ENCODE results near the gene ZNF503.

Gene ZNF503

DNA sequence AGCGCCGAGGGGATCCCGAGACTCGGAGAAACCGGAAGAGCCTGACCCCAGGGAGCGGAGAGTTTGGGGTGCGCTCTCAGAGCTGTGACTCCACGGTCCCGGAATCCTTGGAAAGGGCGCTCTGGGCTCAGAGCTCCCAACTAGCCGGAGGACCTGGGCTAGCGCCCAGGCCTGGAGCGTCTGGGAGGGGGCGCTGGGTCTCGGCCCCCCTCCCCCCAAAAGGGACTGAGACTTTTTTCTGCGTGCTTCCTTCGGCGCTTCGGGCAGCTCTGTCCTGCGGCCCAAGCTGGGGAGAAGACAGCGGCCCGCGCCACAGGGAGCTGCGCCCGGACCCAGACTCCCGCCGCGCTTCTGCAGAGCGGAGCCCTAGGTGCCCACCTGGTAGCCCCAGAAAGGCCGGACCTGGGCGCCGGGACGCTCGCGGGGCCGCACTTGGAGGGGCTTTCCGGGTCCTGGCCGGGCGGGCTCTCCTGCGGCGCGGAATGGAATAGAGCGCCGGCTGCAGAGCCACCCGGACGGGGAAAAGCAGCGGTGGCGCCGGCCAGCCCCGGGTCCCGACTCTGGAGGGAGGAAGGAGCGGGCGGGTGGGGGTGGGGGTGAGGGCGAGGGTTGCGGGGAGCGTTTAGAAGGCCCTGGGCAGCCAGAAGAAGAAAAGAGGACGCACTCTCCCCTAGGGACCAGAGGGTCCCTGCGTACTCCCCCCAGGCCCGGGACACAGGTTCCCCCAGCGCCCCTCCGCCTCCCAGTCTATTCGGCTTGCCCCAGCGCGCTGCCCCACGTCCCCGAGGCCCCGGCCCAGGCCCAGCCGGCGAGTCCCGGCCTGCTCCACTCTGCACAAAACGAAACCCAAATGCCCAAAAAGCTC, 4.7 kb downstream of the ZNF503 start:
- TF ChIP-seq, protein P1, sequence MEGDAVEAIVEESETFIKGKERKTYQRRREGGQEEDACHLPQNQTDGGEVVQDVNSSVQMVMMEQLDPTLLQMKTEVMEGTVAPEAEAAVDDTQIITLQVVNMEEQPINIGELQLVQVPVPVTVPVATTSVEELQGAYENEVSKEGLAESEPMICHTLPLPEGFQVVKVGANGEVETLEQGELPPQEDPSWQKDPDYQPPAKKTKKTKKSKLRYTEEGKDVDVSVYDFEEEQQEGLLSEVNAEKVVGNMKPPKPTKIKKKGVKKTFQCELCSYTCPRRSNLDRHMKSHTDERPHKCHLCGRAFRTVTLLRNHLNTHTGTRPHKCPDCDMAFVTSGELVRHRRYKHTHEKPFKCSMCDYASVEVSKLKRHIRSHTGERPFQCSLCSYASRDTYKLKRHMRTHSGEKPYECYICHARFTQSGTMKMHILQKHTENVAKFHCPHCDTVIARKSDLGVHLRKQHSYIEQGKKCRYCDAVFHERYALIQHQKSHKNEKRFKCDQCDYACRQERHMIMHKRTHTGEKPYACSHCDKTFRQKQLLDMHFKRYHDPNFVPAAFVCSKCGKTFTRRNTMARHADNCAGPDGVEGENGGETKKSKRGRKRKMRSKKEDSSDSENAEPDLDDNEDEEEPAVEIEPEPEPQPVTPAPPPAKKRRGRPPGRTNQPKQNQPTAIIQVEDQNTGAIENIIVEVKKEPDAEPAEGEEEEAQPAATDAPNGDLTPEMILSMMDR (conservative IDR thresholded peaks at IDR 0.05; ENCODE audit: low read depth), result no peak
- ChIA-PET POLR2A (ENCODE audit: low non-redundant PET) (interaction anchor here (0.5 to 1.5 kb wide), 3 partner anchors 102 to 162 kb away, joined by 4 to 6 read pairs (median 5); partner anchors contain the start of gene COMTD1), CTCF (interaction anchor here (0.6 to 2.2 kb wide), 10 partner anchors 37 to 992 kb away, joined by 3 to 12 read pairs (median 4); no protein-coding TSS in a partner anchor)
- peak; percentile 67 for DNase-seq (ENCODE audit: low spot score)
- H3K27ac ChIP-seq, result peak overlapping the region; percentile 84

DNA sequence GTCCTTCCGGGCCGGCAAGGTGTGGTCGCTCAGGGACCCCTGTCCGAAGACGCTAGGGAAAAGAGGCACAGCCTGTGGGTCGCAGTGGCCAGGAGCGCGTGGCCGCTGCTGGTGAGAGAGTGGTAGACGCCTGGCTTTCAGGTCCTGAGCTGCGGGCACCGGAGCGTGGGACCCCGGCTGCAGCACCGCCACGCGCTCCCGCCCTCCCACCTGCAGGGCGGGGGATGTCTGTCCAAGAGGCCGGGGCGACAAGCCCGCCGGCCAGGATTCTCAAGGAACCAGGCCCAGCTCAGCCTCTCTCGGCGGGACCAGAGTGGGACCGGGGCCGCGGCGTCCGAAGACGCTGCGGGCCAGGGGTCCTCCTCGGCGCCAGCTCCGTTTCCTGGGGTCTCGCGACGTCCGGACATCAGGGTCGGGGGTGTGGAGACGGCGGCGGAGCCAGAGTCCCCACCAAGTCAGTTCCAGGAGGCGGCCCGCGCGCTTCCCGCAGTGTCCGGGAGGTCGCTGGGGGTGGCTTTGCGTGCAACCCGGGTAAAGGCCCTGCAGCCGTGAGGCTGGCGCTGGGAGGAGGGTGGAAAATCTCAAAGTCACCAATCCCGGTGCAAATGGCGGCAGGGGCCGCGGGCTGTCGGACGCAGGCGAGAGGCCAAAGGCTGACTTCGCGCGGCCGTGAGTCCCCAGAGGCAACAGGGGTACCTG, 5.5 kb downstream of the ZNF503 start:
- ChIA-PET CTCF (interaction anchor here (0.6 to 2.2 kb wide), 27 partner anchors 10 to 691 kb away, joined by 3 to 12 read pairs (median 4); no protein-coding TSS in a partner anchor), POLR2A (ENCODE audit: low non-redundant PET) (interaction anchor here (1.3 to 1.5 kb wide), 2 partner anchors 101 to 161 kb away, joined by 5 to 6 read pairs; partner anchors contain the start of gene COMTD1)
- peak overlapping the region; percentile 84 for H3K27ac ChIP-seq
- TF ChIP-seq, protein P1 (conservative IDR thresholded peaks at IDR 0.05; ENCODE audit: low read depth), result no peak
- DNase-seq (ENCODE audit: low spot score), result no peak

DNA sequence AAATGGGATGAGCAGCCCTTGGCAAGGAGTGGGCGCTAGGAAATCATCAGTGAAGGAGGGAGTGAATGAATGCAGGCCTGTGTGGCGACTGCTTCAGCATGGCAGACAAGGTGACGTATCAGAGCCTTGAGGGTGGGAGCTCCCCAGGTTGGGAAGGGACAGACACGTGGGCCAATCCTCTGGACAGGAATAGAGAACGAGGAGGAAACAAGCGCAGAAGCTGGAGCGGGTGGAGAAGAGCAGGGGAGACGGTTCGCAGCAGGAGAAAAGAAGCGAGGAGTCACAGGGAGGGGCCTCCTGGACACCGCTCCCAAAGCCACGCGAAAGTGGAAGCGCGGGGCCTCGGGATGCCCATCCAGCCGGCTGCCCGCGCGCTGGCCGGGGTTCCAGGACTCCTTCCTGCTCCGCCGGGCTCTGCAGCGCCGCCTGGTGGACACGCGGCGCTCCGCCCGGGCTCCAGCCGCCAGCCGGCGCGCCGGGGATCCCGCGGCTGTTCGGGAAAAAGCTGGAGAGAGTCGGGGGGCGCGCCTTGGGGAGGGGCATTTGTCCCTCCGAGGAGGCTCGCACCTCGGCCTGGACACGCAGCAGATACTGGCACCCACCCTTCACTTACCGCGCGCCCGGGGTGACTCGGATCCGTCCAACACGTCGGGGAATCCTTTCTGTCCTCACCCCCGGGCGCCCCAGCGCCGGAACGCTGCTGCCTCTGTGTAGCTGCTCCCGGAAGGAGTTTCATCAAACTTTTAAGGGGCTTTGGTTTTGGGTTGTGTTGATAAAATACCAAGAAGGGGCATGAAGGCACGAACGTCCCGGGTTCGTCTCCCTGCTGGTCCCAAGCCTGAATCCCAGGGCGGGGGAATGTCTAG, 6.3 kb downstream of the ZNF503 start:
- peak overlapping the region; percentile 84 for H3K27ac ChIP-seq
- ChIA-PET CTCF (interaction anchor here (0.6 to 2.2 kb wide), 26 partner anchors 9 to 745 kb away, joined by 3 to 12 read pairs (median 4); partner anchors contain the start of gene COMTD1), POLR2A (ENCODE audit: low non-redundant PET) (interaction anchor here (1.3 to 1.5 kb wide), 2 partner anchors 100 to 160 kb away, joined by 5 to 6 read pairs; partner anchors contain the start of gene COMTD1)
- TF ChIP-seq, protein P1 (conservative IDR thresholded peaks at IDR 0.05; ENCODE audit: low read depth), result peak; percentile 84
- no peak for DNase-seq (ENCODE audit: low spot score)

DNA sequence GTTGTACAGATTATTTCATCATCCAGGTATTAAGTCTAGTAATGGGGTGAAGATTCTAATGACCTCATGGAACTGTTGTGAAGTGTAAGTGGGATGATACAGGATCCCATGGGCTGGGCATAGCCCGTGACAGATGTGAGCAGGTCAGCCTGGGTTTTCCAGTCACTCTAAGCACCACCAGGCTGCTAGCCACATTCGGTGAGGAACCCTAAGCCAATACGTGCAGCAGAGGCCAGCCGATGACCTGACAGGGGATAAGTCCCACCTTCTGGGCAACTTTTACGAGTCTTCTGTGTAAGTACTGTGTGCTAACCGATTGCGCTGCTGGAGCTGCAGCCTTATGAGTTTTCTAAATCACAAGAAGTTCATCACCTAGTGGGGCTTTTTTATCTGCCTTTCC, 7.3 kb downstream of the ZNF503 start:
- no peak for DNase-seq (ENCODE audit: low spot score)
- POLR2A ChIA-PET (ENCODE audit: low non-redundant PET), result no interaction called here
- CTCF ChIA-PET, result interaction anchor here (0.7 kb wide), 1 partner anchor 13 kb away, joined by 3 read pairs; no protein-coding TSS in a partner anchor
- peak overlapping the region; percentile 84 for H3K27ac ChIP-seq
- TF ChIP-seq, protein P1 (conservative IDR thresholded peaks at IDR 0.05; ENCODE audit: low read depth), result no peak

DNA sequence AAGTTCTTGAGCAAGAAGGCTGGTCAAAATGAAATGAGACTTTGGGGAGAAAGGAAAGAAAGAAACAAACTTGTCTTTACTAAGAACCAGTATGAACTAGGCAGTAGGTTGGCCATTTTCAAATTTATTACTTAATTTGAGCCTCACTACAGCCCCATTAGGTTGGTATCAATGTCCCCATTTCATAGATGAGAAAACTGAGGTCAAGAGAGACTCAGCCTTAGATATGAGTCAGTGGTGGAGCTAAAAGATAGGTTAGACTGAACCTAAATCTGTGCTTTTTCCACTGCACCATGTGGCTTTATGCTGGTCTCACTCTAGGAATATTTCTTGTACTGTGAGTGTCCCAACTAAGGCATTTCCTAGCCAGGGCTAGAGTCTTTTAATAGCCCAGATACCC, 8.8 kb downstream of the ZNF503 start:
- no peak for DNase-seq (ENCODE audit: low spot score)
- no peak overlapping the region for H3K27ac ChIP-seq
- POLR2A ChIA-PET (ENCODE audit: low non-redundant PET), result no interaction called here
- CTCF ChIA-PET, result interaction anchor here (0.7 kb wide), 1 partner anchor 37 kb away, joined by 5 read pairs; no protein-coding TSS in a partner anchor
- TF ChIP-seq, protein P1 (conservative IDR thresholded peaks at IDR 0.05; ENCODE audit: low read depth), result no peak
